Muscle of leg (tissue), 16 donors: ENCODE data around the gene HSD11B1L. TPM values are rescaled to one million over a fixed set of nuclear protein-coding genes. Genes with fewer than 3 reads are reported as not detected.

ENCODE experiments used
- DNase-seq: peaks from one replicate; pipeline ENCODE4 v3.0.0; 2013
- H3K27ac ChIP-seq: one replicate; pipeline ENCODE4 v1.5.1; 2013; ENCODE audit warnings: mild to moderate bottlenecking, low read length, control low read depth
- H3K27me3 ChIP-seq: one replicate; pipeline ENCODE4 v1.6.1; 2013; ENCODE audit warnings: low read length; ENCODE audit not compliant: control insufficient read depth, insufficient read depth
- H3K36me3 ChIP-seq: one replicate; pipeline ENCODE4 v1.6.1; 2013; ENCODE audit warnings: low read length; ENCODE audit not compliant: control insufficient read depth, insufficient read depth
- H3K4me1 ChIP-seq: one replicate; pipeline ENCODE4 v1.6.1; 2013; ENCODE audit warnings: low read length; ENCODE audit not compliant: control insufficient read depth, insufficient read depth
- H3K4me3 ChIP-seq: one replicate; pipeline ENCODE4 v1.5.1; 2013; ENCODE audit warnings: low read length, control low read depth
- H3K9me3 ChIP-seq: replicated peaks from 2 replicates; pipeline ENCODE4 v1.6.1; 2013; ENCODE audit warnings: low read depth, low read length; ENCODE audit not compliant: control insufficient read depth
- WGBS: methylation state at CpG from one replicate; pipeline ENCODE4 v1.1.5; 2013; ENCODE audit warnings: missing lambda C conversion rate; ENCODE audit not compliant: insufficient coverage; 5-methylcytosine and 5-hydroxymethylcytosine counted together
- long read RNA-seq, 11 donors: transcript quantifications; one replicate each; lab custom pipeline, GENCODE V29; 2026
- polyA plus RNA-seq, 8 donors: library from polyadenylated mRNA; unstranded; fragments of 120-200 nt; gene quantifications; one replicate each; pipeline versions ENCODE4 v1.2.1 to v1.2.3, GENCODE V29; 2013; ENCODE audit warnings: inconsistent platforms in 1 of 8, low replicate concordance in 1 of 8; ENCODE audit not compliant: insufficient read length in 8 of 8, insufficient read depth in 1 of 8
- total RNA-seq: library from RNA; stranded (reverse); fragments of 120-200 nt; gene quantifications from one replicate; pipeline ENCODE4 v1.2.4, GENCODE V29; 2013

The HSD11B1L gene, protein sequence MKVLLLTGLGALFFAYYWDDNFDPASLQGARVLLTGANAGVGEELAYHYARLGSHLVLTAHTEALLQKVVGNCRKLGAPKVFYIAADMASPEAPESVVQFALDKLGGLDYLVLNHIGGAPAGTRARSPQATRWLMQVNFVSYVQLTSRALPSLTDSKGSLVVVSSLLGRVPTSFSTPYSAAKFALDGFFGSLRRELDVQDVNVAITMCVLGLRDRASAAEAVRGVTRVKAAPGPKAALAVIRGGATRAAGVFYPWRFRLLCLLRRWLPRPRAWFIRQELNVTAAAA
- total RNA-seq = 5.9 TPM
- polyA plus RNA-seq = 1 to 10 TPM; 4.2 to 6.7 (median 5.5) TPM
- long read RNA-seq, donor 1 = 0 reads
- long read RNA-seq, donor 2 = 0 reads
- long read RNA-seq, donor 3, partial matches to known transcripts = 0 of 4 reads
- long read RNA-seq, donor 3, other reads (novel, unspliced or antisense) = 0 of 4 reads
- long read RNA-seq, donor 4, partial matches to known transcripts = 0 of 2 reads
- long read RNA-seq, donor 4, other reads (novel, unspliced or antisense) = 0 of 2 reads
- long read RNA-seq, donor 5, partial matches to known transcripts = 0 of 3 reads
- long read RNA-seq, donor 5, other reads (novel, unspliced or antisense) = 0 of 3 reads
- long read RNA-seq, donor 6, partial matches to known transcripts = 0 of 1 reads
- long read RNA-seq, donor 6, other reads (novel, unspliced or antisense) = 0 of 1 reads
- long read RNA-seq, donor 7, partial matches to known transcripts = 0 of 1 reads
- long read RNA-seq, donor 7, other reads (novel, unspliced or antisense) = 0 of 1 reads
- long read RNA-seq, donor 8 = 0 reads
- long read RNA-seq, donor 9, partial matches to known transcripts = 0 of 1 reads
- long read RNA-seq, donor 9, other reads (novel, unspliced or antisense) = 0 of 1 reads
- long read RNA-seq, donor 10 = 0 reads
- long read RNA-seq, donor 11, partial matches to known transcripts = 0 of 1 reads
- long read RNA-seq, donor 11, other reads (novel, unspliced or antisense) = 0 of 1 reads

GRCh38 chr19:5680437-5681368 lies at the start of gene HSD11B1L, which contains the start of gene MICOS13:
Gene HSD11B1L (plus strand): TSS chr19:5681027. CDS start chr19:5684833, 3,806 bp downstream.
Gene MICOS13 (minus strand): TSS chr19:5680516. CDS start chr19:5680486, 30 bp downstream.
- DNase-seq = peak; percentile 100
- H3K36me3 ChIP-seq = peaks cover 10% of the 10 kb centered on the region
- peak within 1 kb of the TSS; percentile 96 for H3K27ac ChIP-seq
- peak within 1 kb of the TSS; percentile 88 for H3K4me3 ChIP-seq
- H3K4me1 ChIP-seq = peaks cover 44% of the 10 kb centered on the region
- WGBS = under 1% methylated on average over 93 of the region's 94 CpGs
- no peaks in the 10 kb centered on the region for H3K9me3 ChIP-seq
- no peaks in the 10 kb centered on the region for H3K27me3 ChIP-seq

DNA sequence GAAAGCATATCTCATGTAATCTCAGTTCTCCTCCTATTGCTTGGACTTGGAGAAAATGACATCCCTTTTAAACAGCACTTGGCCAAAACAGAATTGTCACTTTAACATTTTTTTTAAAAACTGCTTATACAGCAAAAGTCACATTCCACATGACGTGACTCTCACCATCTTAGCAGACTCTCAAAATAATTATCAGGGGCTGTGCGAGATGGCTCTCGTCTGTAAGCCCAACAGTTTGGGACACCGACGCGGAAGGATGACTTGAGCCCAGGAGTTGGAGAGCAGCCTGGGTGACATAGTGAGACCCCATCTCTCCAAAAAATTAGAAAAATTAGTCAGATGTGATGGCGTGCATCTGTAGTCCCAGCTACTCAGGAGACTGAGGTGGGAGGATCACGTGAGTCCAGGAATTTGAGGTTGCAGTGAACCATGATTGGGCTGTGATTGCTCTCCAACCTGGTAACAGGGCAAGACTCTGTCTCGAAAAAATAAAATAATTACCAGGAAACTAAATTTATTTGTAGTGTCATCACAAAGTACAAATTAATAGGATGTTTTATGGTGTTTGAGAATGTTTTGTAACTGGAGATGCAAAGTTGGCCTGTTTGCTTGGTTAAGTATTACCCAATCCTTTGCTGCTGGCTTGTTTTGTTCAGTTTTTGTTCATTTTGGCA lies 49.1 kb upstream of the HSD11B1L start:
- 67% methylated on average over 1 of the region's 9 CpGs for WGBS

GRCh38 chr19:5632241-5632612 lies 48.6 kb upstream of the HSD11B1L start:
- peaks cover 5% of the 10 kb centered on the region for H3K4me1 ChIP-seq
- no CpG with 5 or more reads among the region's 4 CpGs for WGBS
- H3K4me3 ChIP-seq = no peak overlapping the region

More for the DNA sequence above, 49.1 kb upstream of the HSD11B1L start:
- Histone ChIP-seq H3K4me3 (no peak overlapping the region), H3K36me3 (peaks cover 41% of the 10 kb centered on the region), H3K27me3 (no peaks in the 10 kb centered on the region), H3K9me3 (no peaks in the 10 kb centered on the region), H3K4me1 (peaks cover 5% of the 10 kb centered on the region), H3K27ac (peak overlapping the region; percentile 22)
- DNase-seq = no peak

DNA sequence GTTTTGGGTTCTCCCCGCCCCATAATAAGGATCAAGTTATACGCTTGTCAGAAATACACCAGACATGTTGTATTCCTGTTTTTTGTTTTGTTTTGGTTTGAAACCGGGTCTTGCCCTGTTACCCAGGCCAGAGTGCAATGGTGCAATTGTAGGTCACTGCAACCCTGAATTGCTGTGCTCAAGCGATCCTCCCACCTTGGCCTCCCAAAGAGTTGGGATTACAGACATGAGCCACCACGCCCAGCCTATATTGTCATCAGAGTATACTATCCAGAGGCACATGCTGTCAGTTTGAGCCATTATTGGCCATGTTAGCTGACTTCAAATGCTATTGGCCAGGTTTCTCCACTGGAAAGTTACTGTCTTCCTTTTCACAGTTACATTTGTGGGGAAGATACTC lies 48.2 kb upstream of the HSD11B1L start:
- Histone ChIP-seq H3K9me3 (no peaks in the 10 kb centered on the region), H3K27me3 (no peaks in the 10 kb centered on the region), H3K4me3 (no peak overlapping the region), H3K36me3 (peaks cover 34% of the 10 kb centered on the region), H3K27ac (no peak overlapping the region), H3K4me1 (peaks cover 2% of the 10 kb centered on the region)
- DNase-seq = no peak
- 50% methylated on average over 1 of the region's 5 CpGs for WGBS

More at GRCh38 chr19:5632241-5632612, 48.6 kb upstream of the HSD11B1L start:
- Histone ChIP-seq H3K36me3 (peaks cover 36% of the 10 kb centered on the region), H3K27ac (no peak overlapping the region), H3K9me3 (no peaks in the 10 kb centered on the region), H3K27me3 (no peaks in the 10 kb centered on the region)
- DNase-seq = no peak

- Histone ChIP-seq H3K9me3 (no peaks in the 10 kb centered on the region), H3K27ac (no peak overlapping the region), H3K36me3 (peaks cover 14% of the 10 kb centered on the region), H3K4me1 (peaks cover 2% of the 10 kb centered on the region), H3K27me3 (no peaks in the 10 kb centered on the region), H3K4me3 (no peak overlapping the region)
- WGBS = 90% methylated on average over 4 of the region's 6 CpGs
- no peak for DNase-seq
Observed at GRCh38 chr19:5635427-5635826, 45.4 kb upstream of the HSD11B1L start.

- DNase-seq = no peak
- H3K27ac ChIP-seq = no peak overlapping the region
- H3K36me3 ChIP-seq = peaks cover 27% of the 10 kb centered on the region
- no CpG with 5 or more reads among the region's 1 CpG for WGBS
- H3K4me3 ChIP-seq = no peak overlapping the region
- no peaks in the 10 kb centered on the region for H3K9me3 ChIP-seq
- H3K27me3 ChIP-seq = no peaks in the 10 kb centered on the region
- no peaks in the 10 kb centered on the region for H3K4me1 ChIP-seq
Observed at GRCh38 chr19:5637971-5638370, 42.9 kb upstream of the HSD11B1L start.

DNA sequence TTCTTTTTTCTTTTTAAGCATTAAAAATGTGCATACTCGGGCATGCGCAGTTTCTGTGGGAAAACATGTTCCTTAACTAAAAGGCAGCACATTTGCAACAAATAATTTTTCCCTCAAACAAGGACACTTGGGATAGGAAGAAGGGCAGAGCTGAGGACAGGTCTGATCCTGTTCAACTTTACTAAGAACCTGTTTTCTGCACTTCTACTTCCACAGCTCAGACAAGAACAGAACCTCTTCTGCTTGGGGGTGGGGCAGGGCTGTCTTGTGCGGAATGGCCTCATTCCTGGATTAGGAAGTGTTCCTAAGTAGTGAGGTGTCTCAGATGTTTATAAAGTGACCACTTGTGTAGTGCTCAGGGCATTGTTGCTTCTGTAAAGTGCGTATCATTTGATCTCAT lies 39.7 kb upstream of the HSD11B1L start:
- H3K9me3 ChIP-seq = no peaks in the 10 kb centered on the region
- H3K27ac ChIP-seq = no peak overlapping the region
- no peaks in the 10 kb centered on the region for H3K4me1 ChIP-seq
- no peak overlapping the region for H3K4me3 ChIP-seq
- peaks cover 47% of the 10 kb centered on the region for H3K36me3 ChIP-seq
- no peaks in the 10 kb centered on the region for H3K27me3 ChIP-seq
- no peak for DNase-seq
- 77% methylated on average over 2 of the region's 4 CpGs for WGBS

DNA sequence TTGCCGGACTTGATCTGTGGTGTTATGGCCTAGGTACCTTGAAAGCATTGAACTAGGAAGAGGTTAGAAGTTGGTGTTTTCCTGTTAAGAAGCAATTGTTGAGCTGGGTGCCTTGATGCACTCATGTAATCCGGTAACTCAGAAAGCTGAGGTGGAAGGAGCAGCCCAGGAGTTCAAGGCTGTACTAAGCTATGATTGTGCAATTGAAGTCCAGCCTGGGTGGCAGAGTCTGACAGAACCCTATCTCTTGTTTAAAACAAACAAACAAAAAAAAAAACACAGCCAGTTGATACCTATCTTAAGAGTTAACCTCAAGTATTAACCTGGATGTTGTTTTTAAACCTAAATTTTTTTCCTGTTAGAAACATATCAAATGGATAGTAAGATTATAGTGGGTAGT lies 38.6 kb upstream of the HSD11B1L start:
- Histone ChIP-seq H3K9me3 (no peaks in the 10 kb centered on the region), H3K4me1 (no peaks in the 10 kb centered on the region), H3K4me3 (no peak overlapping the region), H3K27ac (no peak overlapping the region), H3K27me3 (no peaks in the 10 kb centered on the region), H3K36me3 (peaks cover 57% of the 10 kb centered on the region)
- 86% methylated on average over 2 of the region's 2 CpGs for WGBS
- no peak for DNase-seq

DNA sequence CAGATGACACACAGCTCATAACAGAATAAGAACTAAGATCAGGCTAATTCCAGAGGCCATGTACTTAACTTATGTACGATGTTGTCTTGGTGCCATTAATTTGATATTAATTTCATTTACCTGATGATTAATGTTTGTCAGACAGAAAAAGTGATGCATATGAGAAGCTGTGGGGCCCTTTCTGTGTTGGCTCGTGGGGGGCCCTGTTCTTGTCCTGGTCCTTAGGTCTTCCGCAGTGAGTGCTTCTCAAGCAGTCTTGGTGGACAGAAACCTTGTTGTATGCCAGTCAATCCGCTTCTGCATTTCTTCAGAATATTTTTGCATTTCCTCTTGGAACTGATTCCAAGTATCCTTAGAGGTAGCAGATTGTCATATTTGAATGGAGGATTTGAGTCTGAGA lies 37.8 kb upstream of the HSD11B1L start:
- DNase-seq = no peak
- Histone ChIP-seq H3K4me1 (no peaks in the 10 kb centered on the region), H3K27ac (no peak overlapping the region), H3K36me3 (peaks cover 63% of the 10 kb centered on the region), H3K9me3 (no peaks in the 10 kb centered on the region), H3K27me3 (no peaks in the 10 kb centered on the region), H3K4me3 (no peak overlapping the region)
- 88% methylated on average over 2 of the region's 4 CpGs for WGBS
